Caco-2 (cell line): ENCODE data around the gene ZC3H6. TPM values are rescaled to one million over a fixed set of nuclear protein-coding genes. Genes with fewer than 3 reads are reported as not detected.

Source experiments
- BruUV-seq: library from RNA; stranded (reverse); fragments of 400-500 nt; replicated peaks from 2 replicates; lab custom pipeline; 2021; lab: Mats Ljungman, UMichigan
- CTCF ChIA-PET: fragments of 300-600 bp; sonication (Branson Sonifier 250); formaldehyde crosslinking; loops from one replicate; lab custom pipeline; 2022; ENCODE audit warnings: antibody characterized with exemption; lab: Charles Lee
- POLR2A ChIA-PET: fragments of 300-600 bp; sonication (Branson Sonifier 250); formaldehyde crosslinking; loops from one replicate; lab custom pipeline; 2022; ENCODE audit warnings: antibody characterized with exemption; lab: Charles Lee
- DNase-seq, 2 experiments: peaks; one replicate each; pipeline versions ENCODE4 v3.0.0 to v3.0.0-alpha.2; 2020 to 2022
- H3K27me3 ChIP-seq: replicated peaks from 2 replicates; pipeline ENCODE4 v1.6.0; 2011; ENCODE audit warnings: low read length; ENCODE audit not compliant: control insufficient read depth, insufficient read depth
- H3K36me3 ChIP-seq: 2 replicates; pipeline ENCODE4 v1.5.1; 2011; ENCODE audit warnings: low read length; ENCODE audit not compliant: control insufficient read depth, insufficient read depth
- H3K4me1 ChIP-seq: fragments of 250-450 bp; sonication (Bioruptor Pico); 2 replicates; pipeline ENCODE4 v1.5.1; 2020; ENCODE audit warnings: mild to moderate bottlenecking
- H3K4me3 ChIP-seq: 2 replicates; pipeline ENCODE4 v1.5.1; 2011; ENCODE audit warnings: low read depth, mild to moderate bottlenecking, control low read depth, low read length
- H3K9me3 ChIP-seq: fragments of 250-450 bp; sonication (Bioruptor Pico); 2 replicates; pipeline ENCODE4 v1.5.1; 2020; ENCODE audit warnings: mild to moderate bottlenecking, moderate library complexity
- H3K27ac Mint-ChIP-seq: one replicate; pipeline ENCODE4 v1.8.0; 2022; ENCODE audit warnings: mixed read lengths; ENCODE audit not compliant: unreplicated experiment
- H3K27me3 Mint-ChIP-seq: one replicate; pipeline ENCODE4 v1.8.0; 2022; ENCODE audit warnings: mixed read lengths; ENCODE audit not compliant: insufficient read depth, unreplicated experiment
- H3K36me3 Mint-ChIP-seq: one replicate; pipeline ENCODE4 v1.8.0; 2022; ENCODE audit warnings: mild to moderate bottlenecking, mixed read lengths; ENCODE audit not compliant: insufficient read depth, unreplicated experiment
- H3K4me1 Mint-ChIP-seq: one replicate; pipeline ENCODE4 v1.8.0; 2022; ENCODE audit warnings: low read depth, mixed read lengths; ENCODE audit not compliant: unreplicated experiment
- H3K4me3 Mint-ChIP-seq: one replicate; pipeline ENCODE4 v1.8.0; 2022; ENCODE audit warnings: mild to moderate bottlenecking, moderate library complexity, mixed read lengths; ENCODE audit not compliant: unreplicated experiment
- H3K9me3 Mint-ChIP-seq: one replicate; pipeline ENCODE4 v1.8.0; 2022; ENCODE audit warnings: mixed read lengths; ENCODE audit not compliant: unreplicated experiment
- intact Hi-C: fragments of 100-400 bp; cut with micrococcal nuclease; formaldehyde crosslinking; loops from one replicate; pipeline ENCODE4 v1.10.0; 2022; ENCODE audit not compliant: unreplicated experiment
- total RNA-seq: library from RNA; stranded (reverse); gene quantifications from 2 replicates; pipeline ENCODE4 v1.2.3, GENCODE V29; 2022
- TF ChIP-seq, protein P1 (sequence below), 2 experiments: fragments of 200-600 bp in 1 of 2; IDR thresholded peaks; 1 replicate in 1 of 2; 2 replicates in 1 of 2; pipeline versions ENCODE4 v1.5.1 to v1.8.0; 2011 to 2022; ENCODE audit warnings: antibody characterized with exemption in 1 of 2, control low read depth in 1 of 2, inconsistent platforms in 1 of 2, low read depth in 1 of 2, low read length in 1 of 2, mild to moderate bottlenecking in 1 of 2, moderate library complexity in 1 of 2; ENCODE audit not compliant: insufficient read depth in 1 of 2, severe bottlenecking in 1 of 2, unreplicated experiment in 1 of 2

Gene ZC3H6
- total RNA-seq, 1 experiment from 2014 or later, result 1.9 TPM

DNA sequence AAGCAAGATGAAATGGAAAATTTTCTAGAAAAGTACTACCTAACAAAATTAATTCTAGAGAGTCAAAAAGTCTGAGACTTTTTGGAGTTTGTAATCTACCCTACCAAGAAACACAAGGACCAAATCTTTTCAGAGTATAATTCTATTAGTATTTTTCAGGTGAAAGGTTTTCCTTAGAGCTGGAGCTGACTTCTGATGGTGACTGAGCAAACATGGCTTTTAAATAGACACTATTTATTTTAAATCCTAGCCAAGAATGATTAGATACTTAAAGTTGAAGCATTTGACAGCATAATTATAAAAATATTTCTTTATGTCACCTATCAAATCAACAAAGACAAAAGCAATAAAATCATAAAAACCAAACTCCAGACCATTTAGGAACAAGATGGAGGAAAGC, 26.6 kb downstream of the ZC3H6 start:
- Histone ChIP-seq H3K27me3 (no peaks in the 10 kb centered on the region), H3K9me3 (peaks cover 9% of the 10 kb centered on the region; the same call in 1 of the 2 replicates), H3K36me3 (no peaks in the 10 kb centered on the region), H3K4me1 (peaks cover 28% of the 10 kb centered on the region), H3K4me3 (no peak overlapping the region)
- ChIA-PET CTCF (interaction anchor here (0.9 kb wide), 1 partner anchor 181 kb away, joined by 3 read pairs; no protein-coding TSS in a partner anchor), POLR2A (no interaction called here)
- Mint-ChIP-seq H3K27me3 (no peaks in the 10 kb centered on the region), H3K4me1 (peaks cover 37% of the 10 kb centered on the region), H3K4me3 (no peak overlapping the region), H3K9me3 (peaks cover 28% of the 10 kb centered on the region), H3K36me3 (no peaks in the 10 kb centered on the region), H3K27ac (no peak overlapping the region)
- TF ChIP-seq, protein P1, sequence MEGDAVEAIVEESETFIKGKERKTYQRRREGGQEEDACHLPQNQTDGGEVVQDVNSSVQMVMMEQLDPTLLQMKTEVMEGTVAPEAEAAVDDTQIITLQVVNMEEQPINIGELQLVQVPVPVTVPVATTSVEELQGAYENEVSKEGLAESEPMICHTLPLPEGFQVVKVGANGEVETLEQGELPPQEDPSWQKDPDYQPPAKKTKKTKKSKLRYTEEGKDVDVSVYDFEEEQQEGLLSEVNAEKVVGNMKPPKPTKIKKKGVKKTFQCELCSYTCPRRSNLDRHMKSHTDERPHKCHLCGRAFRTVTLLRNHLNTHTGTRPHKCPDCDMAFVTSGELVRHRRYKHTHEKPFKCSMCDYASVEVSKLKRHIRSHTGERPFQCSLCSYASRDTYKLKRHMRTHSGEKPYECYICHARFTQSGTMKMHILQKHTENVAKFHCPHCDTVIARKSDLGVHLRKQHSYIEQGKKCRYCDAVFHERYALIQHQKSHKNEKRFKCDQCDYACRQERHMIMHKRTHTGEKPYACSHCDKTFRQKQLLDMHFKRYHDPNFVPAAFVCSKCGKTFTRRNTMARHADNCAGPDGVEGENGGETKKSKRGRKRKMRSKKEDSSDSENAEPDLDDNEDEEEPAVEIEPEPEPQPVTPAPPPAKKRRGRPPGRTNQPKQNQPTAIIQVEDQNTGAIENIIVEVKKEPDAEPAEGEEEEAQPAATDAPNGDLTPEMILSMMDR (IDR thresholded peaks at IDR 0.05; ENCODE audit: insufficient read depth in 1 of 2, low read depth in 1 of 2, low read length in 1 of 2, severe bottlenecking in 1 of 2, unreplicated experiment in 1 of 2), result no peak
- BruUV-seq, result no TSS peak
- no peak for DNase-seq
- intact Hi-C loops, result loop anchor here (1.0 kb wide), 1 partner anchor 27 kb away; the partner anchor contains the start of gene ZC3H6

DNA sequence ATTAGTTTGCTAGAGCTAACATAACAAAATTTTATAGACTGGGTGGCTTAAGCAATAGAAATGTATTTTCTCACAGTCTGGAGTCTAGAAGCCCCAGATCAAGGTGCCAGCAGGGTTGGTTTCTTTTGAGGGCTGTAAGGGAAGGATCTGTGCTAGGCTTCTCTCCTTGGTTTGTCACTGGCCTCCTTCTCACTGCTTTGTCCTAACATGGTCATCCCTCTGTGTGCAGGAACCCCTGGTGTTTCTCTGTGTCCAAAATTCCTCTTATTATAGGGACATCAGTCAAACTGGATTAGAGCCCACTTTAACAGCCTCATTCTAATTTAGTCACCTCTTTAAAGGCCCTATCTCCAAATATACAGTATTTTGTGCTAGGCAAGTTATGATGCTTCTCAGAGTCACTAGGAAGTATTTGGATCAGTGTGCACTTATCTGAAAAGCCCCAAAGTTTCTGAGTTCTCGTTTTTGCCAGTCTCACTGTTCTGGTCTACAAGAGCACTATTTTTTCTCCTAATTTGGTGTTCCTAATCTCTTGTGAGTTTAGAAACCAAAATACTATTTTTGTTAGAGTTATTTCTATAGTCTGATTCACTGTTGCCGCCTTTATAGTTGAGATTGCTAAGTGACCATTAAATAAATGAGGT, 29.0 kb downstream of the ZC3H6 start:
- no peak overlapping the region for H3K4me3 ChIP-seq
- Mint-ChIP-seq H3K9me3 (peaks cover 26% of the 10 kb centered on the region), H3K4me1 (peaks cover 35% of the 10 kb centered on the region), H3K36me3 (no peaks in the 10 kb centered on the region), H3K27ac (no peak overlapping the region), H3K4me3 (no peak overlapping the region), H3K27me3 (no peaks in the 10 kb centered on the region)
- POLR2A ChIA-PET, result no interaction called here
- no peak for DNase-seq
- H3K27me3 ChIP-seq, result no peaks in the 10 kb centered on the region
- intact Hi-C loops, result no loop called here
- no TSS peak for BruUV-seq
- no peaks in the 10 kb centered on the region for H3K36me3 ChIP-seq
- peaks cover 28% of the 10 kb centered on the region for H3K4me1 ChIP-seq
- TF ChIP-seq, protein P1 (IDR thresholded peaks at IDR 0.05; ENCODE audit: insufficient read depth in 1 of 2, low read depth in 1 of 2, low read length in 1 of 2, severe bottlenecking in 1 of 2, unreplicated experiment in 1 of 2), result no peak
- CTCF ChIA-PET, result no interaction called here
- H3K9me3 ChIP-seq, result peaks cover 9% of the 10 kb centered on the region; the same call in 1 of the 2 replicates

DNA sequence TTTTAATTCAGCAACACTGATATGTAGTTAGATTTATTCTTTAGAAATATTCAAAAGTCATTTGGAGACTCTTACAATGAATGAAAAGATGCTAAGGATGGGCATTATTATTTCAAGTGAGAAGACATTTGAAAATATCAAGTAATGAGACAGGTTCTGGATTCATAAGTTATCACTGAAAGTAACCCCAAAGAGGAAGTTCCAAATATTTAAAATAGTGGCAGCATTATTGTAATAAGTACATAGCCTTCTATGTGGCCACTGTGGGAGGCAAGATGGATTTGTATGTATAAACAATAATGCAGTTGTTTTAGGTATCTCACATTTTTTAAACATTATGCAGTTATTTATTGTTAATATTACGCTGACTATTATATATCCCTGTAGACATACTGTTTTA, 29.7 kb downstream of the ZC3H6 start:
- no peaks in the 10 kb centered on the region for H3K36me3 ChIP-seq
- H3K9me3 Mint-ChIP-seq, result peaks cover 19% of the 10 kb centered on the region
- ChIA-PET CTCF (no interaction called here), POLR2A (no interaction called here)
- peaks cover 9% of the 10 kb centered on the region; the same call in 1 of the 2 replicates for H3K9me3 ChIP-seq
- no peak for DNase-seq
- H3K27ac Mint-ChIP-seq, result no peak overlapping the region
- H3K27me3 ChIP-seq, result no peaks in the 10 kb centered on the region
- no peaks in the 10 kb centered on the region for H3K36me3 Mint-ChIP-seq
- TF ChIP-seq, protein P1 (IDR thresholded peaks at IDR 0.05; ENCODE audit: insufficient read depth in 1 of 2, low read depth in 1 of 2, low read length in 1 of 2, severe bottlenecking in 1 of 2, unreplicated experiment in 1 of 2), result no peak
- no peaks in the 10 kb centered on the region for H3K27me3 Mint-ChIP-seq
- H3K4me3 ChIP-seq, result no peak overlapping the region
- BruUV-seq, result no TSS peak
- H3K4me3 Mint-ChIP-seq, result no peak overlapping the region
- peaks cover 29% of the 10 kb centered on the region for H3K4me1 Mint-ChIP-seq
- peaks cover 28% of the 10 kb centered on the region for H3K4me1 ChIP-seq
- intact Hi-C loops, result no loop called here
